ENCODE data around the gene AGTRAP. TPM values are rescaled to one million over a fixed set of nuclear protein-coding genes. Genes with fewer than 3 reads are reported as not detected.
A peak's percentile ranks its signal among the peaks of the same experiment; 100 is the strongest.

AGTRAP gene
- total and polyA plus RNA-seq, 9 of the 15 experiments (the other 6 are each of a cell fraction or from before 2014, with no cell fraction given), result 26.8 to 105 (median 57.5) TPM

GRCh38 chr1:11797525-11798216, 61.7 kb downstream of the AGTRAP start (continued):
- TF ChIP-seq RBM15 (IDR thresholded peaks at IDR 0.05; ENCODE audit: insufficient read depth, low read length) (no peak), ZNF212 (CRISPR knock-in tag; IDR thresholded peaks at IDR 0.05) (no peak), ZNF551 (CRISPR knock-in tag; IDR thresholded peaks at IDR 0.05) (no peak; the same call in none of the 2 replicates), ZNF398 (CRISPR knock-in tag; IDR thresholded peaks at IDR 0.05) (peak; percentile 13; the same call in 1 of the 2 replicates), FOS (IDR thresholded peaks at IDR 0.05; ENCODE audit: extremely low read depth, insufficient read length) (no peak), ZKSCAN3 (CRISPR knock-in tag; IDR thresholded peaks at IDR 0.05) (no peak), ZNF197 (CRISPR knock-in tag; IDR thresholded peaks at IDR 0.05; ENCODE audit: low read depth) (no peak; the same call in 1 of the 2 replicates), ZBTB1 (CRISPR knock-in tag; IDR thresholded peaks at IDR 0.05; ENCODE audit: borderline replicate concordance, low read depth) (no peak), ZFP91 (CRISPR knock-in tag; IDR thresholded peaks at IDR 0.05) (no peak), BMI1 (IDR thresholded peaks at IDR 0.05; ENCODE audit: low read length) (no peak), ZNF561 (CRISPR knock-in tag; conservative IDR thresholded peaks at IDR 0.05) (no peak), ZNF583 (CRISPR knock-in tag; IDR thresholded peaks at IDR 0.05) (peak; percentile 72), POLR2AphosphoS2 (IDR thresholded peaks at IDR 0.05; ENCODE audit: low read length) (no peak), TAF1 (IDR thresholded peaks at IDR 0.05; ENCODE audit: control insufficient read depth, extremely low read depth, insufficient read depth, low read length, severe bottlenecking) (peak; percentile 61), CXXC5 (CRISPR knock-in tag; IDR thresholded peaks at IDR 0.05) (peak; percentile 84), ELF4 (CRISPR knock-in tag; IDR thresholded peaks at IDR 0.05) (peak; percentile 82; the same call in 1 of the 2 replicates), ZNF644 (tag; IDR thresholded peaks at IDR 0.05; ENCODE audit: low read depth) (peak; percentile 68), DEAF1 (CRISPR knock-in tag; IDR thresholded peaks at IDR 0.05) (peak; percentile 29; the same call in 1 of the 2 replicates), PPARD (CRISPR knock-in tag; IDR thresholded peaks at IDR 0.05) (no peak), NUFIP1 (IDR thresholded peaks at IDR 0.05; ENCODE audit: partially characterized antibody) (no peak), BHLHE40 (IDR thresholded peaks at IDR 0.05; ENCODE audit: low read length) (peak; percentile 37), ZNF586 (CRISPR knock-in tag; conservative IDR thresholded peaks at IDR 0.05) (no peak), ZNF696 (CRISPR knock-in tag; conservative IDR thresholded peaks at IDR 0.05) (no peak), PCBP2 (IDR thresholded peaks at IDR 0.05; ENCODE audit: low read depth, low read length, poor library complexity, severe bottlenecking) (no peak)
